ELF-1 (cell line): ENCODE data around the gene TSR3.

Experiments
- DNase-seq: peaks from one replicate; pipeline ENCODE4 v3.0.0-alpha.2; 2016; ENCODE audit warnings: low read depth, low spot score

Gene TSR3

GRCh38 chr16:1354815-1355540, 3.3 kb upstream of the TSR3 start:
- no peak for DNase-seq

- DNase-seq = peak; percentile 30
Measured at GRCh38 chr16:1351215-1351581, 480 bp downstream of the TSR3 start.

GRCh38 chr16:1350691-1351090, 987 bp downstream of the TSR3 start:
- no peak for DNase-seq

- no peak for DNase-seq
Measured at GRCh38 chr16:1349951-1350350, 1.7 kb downstream of the TSR3 start.

GRCh38 chr16:1349351-1349750, 2.3 kb downstream of the TSR3 start:
- no peak for DNase-seq

GRCh38 chr16:1348926-1349325, 2.8 kb downstream of the TSR3 start:
- no peak for DNase-seq

GRCh38 chr16:1348441-1348840, 3.2 kb downstream of the TSR3 start:
- DNase-seq = no peak

- no peak for DNase-seq
Measured at GRCh38 chr16:1347962-1348361, 3.7 kb downstream of the TSR3 start.

GRCh38 chr16:1347286-1347855, 4.3 kb downstream of the TSR3 start:
- DNase-seq = no peak

GRCh38 chr16:1346422-1347285, 5.0 kb downstream of the TSR3 start:
- DNase-seq = no peak

- DNase-seq = no peak
Measured at GRCh38 chr16:1345651-1346421, 5.8 kb downstream of the TSR3 start.

GRCh38 chr16:1345087-1345486, 6.6 kb downstream of the TSR3 start:
- DNase-seq = no peak

- DNase-seq = no peak
Measured at GRCh38 chr16:1344499-1344898, 7.2 kb downstream of the TSR3 start.

GRCh38 chr16:1343428-1344242, 8.0 kb downstream of the TSR3 start:
- peak; percentile 32 for DNase-seq

GRCh38 chr16:1342526-1343427, 8.9 kb downstream of the TSR3 start:
- peak; percentile 97 for DNase-seq

- DNase-seq = no peak
Measured at GRCh38 chr16:1341495-1342420, 9.9 kb downstream of the TSR3 start.

- no peak for DNase-seq
Measured at GRCh38 chr16:1340730-1341494, 10.8 kb downstream of the TSR3 start.
